ENCODE data around the gene NFYA. TPM values are rescaled to one million over a fixed set of nuclear protein-coding genes. Genes with fewer than 3 reads are reported as not detected.
"Not testable (repeated sequence)": the region's sequence is repeated elsewhere in the genome, so short reads cannot be mapped to it uniquely, and the experiment has no call there.

Gene NFYA
- total RNA-seq, 1 experiment from 2014 or later: 25.7 TPM

GRCh38 chr6:41111017-41111416, 38.2 kb downstream of the NFYA start:
- Mint-ChIP-seq H3K4me3 (ENCODE audit: unreplicated experiment) (no peak overlapping the region), H3K27me3 (ENCODE audit: insufficient read depth, unreplicated experiment) (no peaks in the 10 kb centered on the region), H3K9me3 (ENCODE audit: unreplicated experiment) (no peaks in the 10 kb centered on the region), H3K27ac (ENCODE audit: unreplicated experiment) (no peak overlapping the region), H3K36me3 (ENCODE audit: insufficient read depth, unreplicated experiment) (peaks cover 11% of the 10 kb centered on the region), H3K4me1 (ENCODE audit: low read depth, unreplicated experiment) (peaks cover 20% of the 10 kb centered on the region)
- peak in 1 of 2 experiments; percentile 9 for DNase-seq
- H3K4me1 ChIP-seq: no peaks in the 10 kb centered on the region
- H3K4me3 ChIP-seq (ENCODE audit: low read depth, low read length): no peak overlapping the region
- intact Hi-C loops (cut with micrococcal nuclease; ENCODE audit: unreplicated experiment): no loop called here
- no TSS peak for BruUV-seq (replicated peaks)
- no peaks in the 10 kb centered on the region for H3K9me3 ChIP-seq
- H3K36me3 ChIP-seq (ENCODE audit: control insufficient read depth, insufficient read depth, low read length): no peaks in the 10 kb centered on the region
- POLR2A ChIA-PET: no interaction called here
- H3K27me3 ChIP-seq (replicated peaks; ENCODE audit: control insufficient read depth, insufficient read depth, low read length): no peaks in the 10 kb centered on the region
- CTCF ChIA-PET: no interaction called here
- TF ChIP-seq CTCF (IDR thresholded peaks at IDR 0.05; ENCODE audit: insufficient read depth in 1 of 2, low read depth in 1 of 2, low read length in 1 of 2, severe bottlenecking in 1 of 2, unreplicated experiment in 1 of 2): no peak

- H3K36me3 ChIP-seq (ENCODE audit: control insufficient read depth, insufficient read depth, low read length); H3K4me1 ChIP-seq; POLR2A ChIA-PET; H3K9me3 ChIP-seq; H3K27me3 ChIP-seq (replicated peaks; ENCODE audit: control insufficient read depth, insufficient read depth, low read length); H3K27ac Mint-ChIP-seq (ENCODE audit: unreplicated experiment); H3K4me3 Mint-ChIP-seq (ENCODE audit: unreplicated experiment); H3K27me3 Mint-ChIP-seq (ENCODE audit: insufficient read depth, unreplicated experiment); H3K4me3 ChIP-seq (ENCODE audit: low read depth, low read length); CTCF ChIA-PET; BruUV-seq (replicated peaks); H3K9me3 Mint-ChIP-seq (ENCODE audit: unreplicated experiment); intact Hi-C loops (cut with micrococcal nuclease; ENCODE audit: unreplicated experiment); DNase-seq: not testable (repeated sequence)
- peaks cover 20% of the 10 kb centered on the region for H3K4me1 Mint-ChIP-seq (ENCODE audit: low read depth, unreplicated experiment)
- peaks cover 11% of the 10 kb centered on the region for H3K36me3 Mint-ChIP-seq (ENCODE audit: insufficient read depth, unreplicated experiment)
Measured at GRCh38 chr6:41115027-41115426, 42.3 kb downstream of the NFYA start.

- H3K9me3 Mint-ChIP-seq (ENCODE audit: unreplicated experiment): no peaks in the 10 kb centered on the region
- H3K27ac Mint-ChIP-seq (ENCODE audit: unreplicated experiment): no peak overlapping the region
- TF ChIP-seq CTCF (IDR thresholded peaks at IDR 0.05; ENCODE audit: insufficient read depth in 1 of 2, low read depth in 1 of 2, low read length in 1 of 2, severe bottlenecking in 1 of 2, unreplicated experiment in 1 of 2): no peak
- H3K27me3 Mint-ChIP-seq (ENCODE audit: insufficient read depth, unreplicated experiment): no peaks in the 10 kb centered on the region
- CTCF ChIA-PET: no interaction called here
- no peak overlapping the region for H3K4me3 ChIP-seq (ENCODE audit: low read depth, low read length)
- no peaks in the 10 kb centered on the region for H3K36me3 Mint-ChIP-seq (ENCODE audit: insufficient read depth, unreplicated experiment)
- no peak overlapping the region for H3K4me3 Mint-ChIP-seq (ENCODE audit: unreplicated experiment)
- POLR2A ChIA-PET: no interaction called here
- BruUV-seq (replicated peaks): no TSS peak
- peaks cover 11% of the 10 kb centered on the region for H3K4me1 Mint-ChIP-seq (ENCODE audit: low read depth, unreplicated experiment)
- H3K27me3 ChIP-seq (replicated peaks; ENCODE audit: control insufficient read depth, insufficient read depth, low read length): no peaks in the 10 kb centered on the region
- H3K36me3 ChIP-seq (ENCODE audit: control insufficient read depth, insufficient read depth, low read length): no peaks in the 10 kb centered on the region
- no peaks in the 10 kb centered on the region for H3K9me3 ChIP-seq
- no peak for DNase-seq
- intact Hi-C loops (cut with micrococcal nuclease; ENCODE audit: unreplicated experiment): no loop called here
- no peaks in the 10 kb centered on the region for H3K4me1 ChIP-seq
Measured at GRCh38 chr6:41119508-41119907, 46.7 kb downstream of the NFYA start.

GRCh38 chr6:41120058-41120457, 47.3 kb downstream of the NFYA start:
- H3K4me1 ChIP-seq: no peaks in the 10 kb centered on the region
- Mint-ChIP-seq H3K36me3 (ENCODE audit: insufficient read depth, unreplicated experiment) (no peaks in the 10 kb centered on the region), H3K4me3 (ENCODE audit: unreplicated experiment) (no peak overlapping the region), H3K9me3 (ENCODE audit: unreplicated experiment) (no peaks in the 10 kb centered on the region), H3K4me1 (ENCODE audit: low read depth, unreplicated experiment) (peaks cover 6% of the 10 kb centered on the region), H3K27ac (ENCODE audit: unreplicated experiment) (no peak overlapping the region), H3K27me3 (ENCODE audit: insufficient read depth, unreplicated experiment) (no peaks in the 10 kb centered on the region)
- no peak for TF ChIP-seq CTCF (IDR thresholded peaks at IDR 0.05; ENCODE audit: insufficient read depth in 1 of 2, low read depth in 1 of 2, low read length in 1 of 2, severe bottlenecking in 1 of 2, unreplicated experiment in 1 of 2)
- CTCF ChIA-PET: no interaction called here
- no peak overlapping the region for H3K4me3 ChIP-seq (ENCODE audit: low read depth, low read length)
- H3K27me3 ChIP-seq (replicated peaks; ENCODE audit: control insufficient read depth, insufficient read depth, low read length): no peaks in the 10 kb centered on the region
- no peaks in the 10 kb centered on the region for H3K36me3 ChIP-seq (ENCODE audit: control insufficient read depth, insufficient read depth, low read length)
- intact Hi-C loops (cut with micrococcal nuclease; ENCODE audit: unreplicated experiment): no loop called here
- no TSS peak for BruUV-seq (replicated peaks)
- POLR2A ChIA-PET: no interaction called here
- no peaks in the 10 kb centered on the region for H3K9me3 ChIP-seq
- DNase-seq: no peak

All from Caco-2 (cell line).